Osteoblast (primary cell): ENCODE results near the gene ARHGAP15. TPM values are rescaled to one million over a fixed set of nuclear protein-coding genes. Genes with fewer than 3 reads are reported as not detected.
A peak's percentile ranks its signal among the peaks of the same experiment; 100 is the strongest.

Experiments used
- DNase-seq: peaks from one replicate; pipeline ENCODE4 v3.0.0; 2011; ENCODE audit warnings: low spot score, mixed read lengths; ENCODE audit not compliant: insufficient read length; ENCODE audit errors: missing footprints
- H2AFZ ChIP-seq: 2 replicates; pipeline ENCODE4 v1.6.0; 2011; ENCODE audit warnings: mild to moderate bottlenecking, low read length
- H3K27ac ChIP-seq: 2 replicates; pipeline ENCODE4 v1.5.1; 2011; ENCODE audit warnings: mild to moderate bottlenecking, low read depth, low read length, moderate library complexity
- H3K27me3 ChIP-seq: 2 replicates; pipeline ENCODE4 v1.6.0; 2012; ENCODE audit warnings: mild to moderate bottlenecking, control low read depth, inconsistent platforms, low read length, moderate library complexity; ENCODE audit not compliant: insufficient read depth
- H3K36me3 ChIP-seq: 2 replicates; pipeline ENCODE4 v1.5.1; 2011; ENCODE audit warnings: mild to moderate bottlenecking, low read length, control low read depth, moderate library complexity; ENCODE audit not compliant: insufficient read depth
- H3K4me1 ChIP-seq: 2 replicates; pipeline ENCODE4 v1.5.1; 2011; ENCODE audit warnings: mild to moderate bottlenecking, low read length, control low read depth, moderate library complexity; ENCODE audit not compliant: insufficient read depth
- H3K4me2 ChIP-seq: 2 replicates; pipeline ENCODE4 v1.6.0; 2011; ENCODE audit warnings: mild to moderate bottlenecking, low read length; ENCODE audit not compliant: insufficient read depth
- H3K4me3 ChIP-seq: fragments of 200-600 bp; sonication (generic); 3 replicates; pipeline ENCODE4 v1.5.1; 2012; ENCODE audit warnings: mild to moderate bottlenecking, low read length, inconsistent platforms; ENCODE audit not compliant: insufficient read depth
- H3K79me2 ChIP-seq: 2 replicates; pipeline ENCODE4 v1.6.0; 2012; ENCODE audit warnings: mild to moderate bottlenecking, low read length, control low read depth, inconsistent platforms; ENCODE audit not compliant: insufficient read depth
- H3K9me3 ChIP-seq: 2 replicates; pipeline ENCODE4 v1.5.1; 2011; ENCODE audit warnings: low read depth, low read length, control low read depth
- H4K20me1 ChIP-seq: 2 replicates; pipeline ENCODE4 v1.6.0; 2012; ENCODE audit warnings: mild to moderate bottlenecking, low read length, control low read depth; ENCODE audit not compliant: insufficient read depth
- total RNA-seq: library from RNA; depleted of rRNA; stranded (reverse); fragments of >200 nt; gene quantifications from 2 replicates; pipeline ENCODE4 v1.2.3, GENCODE V29; 2012
- TF ChIP-seq, protein P1 (sequence below): IDR thresholded peaks from 2 replicates; pipeline ENCODE4 v1.5.1; 2011; ENCODE audit warnings: mild to moderate bottlenecking, low read depth, low read length, moderate library complexity; ENCODE audit errors: extremely low read depth

The ARHGAP15 gene
- total RNA-seq, 1 donor, result 2.2 TPM

- TF ChIP-seq, protein P1, sequence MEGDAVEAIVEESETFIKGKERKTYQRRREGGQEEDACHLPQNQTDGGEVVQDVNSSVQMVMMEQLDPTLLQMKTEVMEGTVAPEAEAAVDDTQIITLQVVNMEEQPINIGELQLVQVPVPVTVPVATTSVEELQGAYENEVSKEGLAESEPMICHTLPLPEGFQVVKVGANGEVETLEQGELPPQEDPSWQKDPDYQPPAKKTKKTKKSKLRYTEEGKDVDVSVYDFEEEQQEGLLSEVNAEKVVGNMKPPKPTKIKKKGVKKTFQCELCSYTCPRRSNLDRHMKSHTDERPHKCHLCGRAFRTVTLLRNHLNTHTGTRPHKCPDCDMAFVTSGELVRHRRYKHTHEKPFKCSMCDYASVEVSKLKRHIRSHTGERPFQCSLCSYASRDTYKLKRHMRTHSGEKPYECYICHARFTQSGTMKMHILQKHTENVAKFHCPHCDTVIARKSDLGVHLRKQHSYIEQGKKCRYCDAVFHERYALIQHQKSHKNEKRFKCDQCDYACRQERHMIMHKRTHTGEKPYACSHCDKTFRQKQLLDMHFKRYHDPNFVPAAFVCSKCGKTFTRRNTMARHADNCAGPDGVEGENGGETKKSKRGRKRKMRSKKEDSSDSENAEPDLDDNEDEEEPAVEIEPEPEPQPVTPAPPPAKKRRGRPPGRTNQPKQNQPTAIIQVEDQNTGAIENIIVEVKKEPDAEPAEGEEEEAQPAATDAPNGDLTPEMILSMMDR, result no peak
- Histone ChIP-seq H3K4me1 (peaks cover 3% of the 10 kb centered on the region), H3K4me2 (no peak overlapping the region), H4K20me1 (no peaks in the 10 kb centered on the region), H3K79me2 (no peaks in the 10 kb centered on the region), H3K9me3 (no peaks in the 10 kb centered on the region), H3K27ac (no peak overlapping the region), H3K4me3 (no peak overlapping the region), H2AFZ (no peak overlapping the region), H3K36me3 (no peaks in the 10 kb centered on the region), H3K27me3 (no peaks in the 10 kb centered on the region)
- DNase-seq, result no peak
These were observed 473.9 kb downstream of the ARHGAP15 start for GRCh38 chr2:143603035-143603655.

DNA sequence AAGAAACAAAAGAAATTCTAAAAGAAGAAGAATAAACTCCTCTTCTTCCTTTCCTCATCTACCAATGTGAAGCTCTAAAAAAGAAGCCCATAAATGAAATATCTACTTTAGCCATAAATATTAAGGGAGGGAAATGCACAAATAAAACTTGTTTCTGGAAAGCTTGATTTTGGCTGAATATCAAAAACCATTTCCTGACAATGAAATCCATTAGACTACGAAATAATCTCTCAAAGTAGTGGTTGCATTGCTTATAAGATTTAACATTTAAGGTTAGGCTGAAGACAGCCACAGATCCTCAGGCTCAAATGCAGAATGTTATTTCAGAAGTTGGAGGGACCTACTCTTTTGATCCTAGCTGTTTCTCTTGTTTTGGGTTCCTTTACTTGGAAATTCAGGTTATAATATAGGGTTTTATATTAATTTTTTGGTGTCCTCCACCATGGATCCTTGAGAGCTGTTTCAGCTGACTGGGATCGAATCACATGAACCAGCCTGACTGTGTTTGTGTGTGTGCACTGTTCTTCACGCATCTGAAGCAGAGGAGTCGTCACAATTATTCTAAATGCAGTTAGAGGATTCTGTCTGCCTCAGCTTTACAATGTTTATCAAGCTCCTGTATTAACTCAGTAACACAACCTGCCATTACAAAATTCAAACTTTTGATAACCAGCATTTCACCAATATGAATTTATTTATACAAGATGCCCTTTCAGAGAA is 474.8 kb downstream of the ARHGAP15 start:
- Histone ChIP-seq H3K4me2 (no peak overlapping the region), H3K79me2 (no peaks in the 10 kb centered on the region), H3K36me3 (no peaks in the 10 kb centered on the region), H2AFZ (no peak overlapping the region), H3K9me3 (no peaks in the 10 kb centered on the region), H3K27me3 (no peaks in the 10 kb centered on the region), H3K4me3 (no peak overlapping the region), H3K27ac (no peak overlapping the region), H3K4me1 (peaks cover 3% of the 10 kb centered on the region), H4K20me1 (no peaks in the 10 kb centered on the region)
- TF ChIP-seq, protein P1, result no peak
- DNase-seq, result no peak

DNA sequence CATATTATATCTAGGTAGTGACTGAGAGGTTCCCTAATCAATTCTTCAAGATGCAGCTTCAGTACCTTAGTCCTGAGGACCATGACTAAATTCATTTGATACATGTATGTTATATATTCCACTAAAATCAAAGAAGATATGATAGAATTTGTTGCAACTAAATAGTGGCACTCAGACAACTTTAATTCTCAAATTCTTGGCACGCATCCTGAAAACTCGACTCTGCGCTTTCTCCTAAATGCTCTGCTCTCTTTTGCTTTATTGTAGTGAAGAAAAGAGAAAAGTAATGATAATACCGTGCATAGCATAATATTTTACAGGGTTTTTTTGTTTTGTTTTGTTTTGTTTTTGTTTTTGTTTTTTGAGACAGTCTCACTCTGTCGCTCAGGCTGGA is 475.3 kb downstream of the ARHGAP15 start:
- no peaks in the 10 kb centered on the region for H3K79me2 ChIP-seq
- H4K20me1 ChIP-seq, result no peaks in the 10 kb centered on the region
- no peak overlapping the region for H3K27ac ChIP-seq
- no peaks in the 10 kb centered on the region for H3K36me3 ChIP-seq
- TF ChIP-seq, protein P1, result no peak
- no peaks in the 10 kb centered on the region for H3K9me3 ChIP-seq
- H3K4me1 ChIP-seq, result peaks cover 3% of the 10 kb centered on the region
- no peak for DNase-seq
- H3K27me3 ChIP-seq, result no peaks in the 10 kb centered on the region
- no peak overlapping the region for H2AFZ ChIP-seq
- H3K4me2 ChIP-seq, result no peak overlapping the region
- H3K4me3 ChIP-seq, result no peak overlapping the region

- Histone ChIP-seq H3K27ac (no peak overlapping the region), H3K27me3 (no peaks in the 10 kb centered on the region), H3K4me2 (peak overlapping the region; percentile 46), H3K79me2 (no peaks in the 10 kb centered on the region), H2AFZ (peak overlapping the region; percentile 33), H3K4me1 (peaks cover 3% of the 10 kb centered on the region), H3K4me3 (no peak overlapping the region), H3K36me3 (no peaks in the 10 kb centered on the region), H4K20me1 (no peaks in the 10 kb centered on the region), H3K9me3 (no peaks in the 10 kb centered on the region)
- DNase-seq, result peak; percentile 60
- TF ChIP-seq, protein P1, result no peak
These were observed 478.2 kb downstream of the ARHGAP15 start for GRCh38 chr2:143607231-143608062.
